ENCODE results near the gene GRM1. TPM values are rescaled to one million over a fixed set of nuclear protein-coding genes. Genes with fewer than 3 reads are reported as not detected.

Gene GRM1
- total RNA-seq, 1 donor from 2014 or later, result not detected

DNA sequence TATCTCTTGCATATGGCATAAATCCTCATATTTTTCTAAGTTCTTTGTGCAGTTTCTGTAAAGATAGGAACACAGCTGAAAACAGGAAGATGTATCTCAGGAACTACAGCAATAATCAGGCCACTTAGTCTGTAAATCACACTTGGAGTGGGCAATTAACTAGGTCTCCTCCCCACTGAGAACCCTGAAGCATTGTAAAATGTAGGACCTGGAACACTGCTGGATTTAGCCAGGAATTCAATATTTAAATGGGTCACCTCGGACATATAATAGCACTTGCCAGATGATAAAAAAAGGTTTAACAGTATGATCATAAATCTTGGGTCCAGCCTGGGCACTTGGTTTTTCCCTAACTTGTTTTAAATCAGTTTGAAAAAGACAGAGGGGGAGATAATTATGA, 155.0 kb downstream of the GRM1 start:
- Mint-ChIP-seq H3K27ac (ENCODE audit: unreplicated experiment) (no peak overlapping the region), H3K4me3 (ENCODE audit: unreplicated experiment) (no peak overlapping the region), H3K9me3 (ENCODE audit: unreplicated experiment) (no peaks in the 10 kb centered on the region), H3K27me3 (ENCODE audit: unreplicated experiment) (peaks cover 8% of the 10 kb centered on the region), H3K4me1 (ENCODE audit: unreplicated experiment) (no peaks in the 10 kb centered on the region), H3K36me3 (ENCODE audit: unreplicated experiment) (no peaks in the 10 kb centered on the region)
- no peak for DNase-seq (ENCODE audit: extremely low spot score, unreplicated experiment)
- TF ChIP-seq, protein P1, sequence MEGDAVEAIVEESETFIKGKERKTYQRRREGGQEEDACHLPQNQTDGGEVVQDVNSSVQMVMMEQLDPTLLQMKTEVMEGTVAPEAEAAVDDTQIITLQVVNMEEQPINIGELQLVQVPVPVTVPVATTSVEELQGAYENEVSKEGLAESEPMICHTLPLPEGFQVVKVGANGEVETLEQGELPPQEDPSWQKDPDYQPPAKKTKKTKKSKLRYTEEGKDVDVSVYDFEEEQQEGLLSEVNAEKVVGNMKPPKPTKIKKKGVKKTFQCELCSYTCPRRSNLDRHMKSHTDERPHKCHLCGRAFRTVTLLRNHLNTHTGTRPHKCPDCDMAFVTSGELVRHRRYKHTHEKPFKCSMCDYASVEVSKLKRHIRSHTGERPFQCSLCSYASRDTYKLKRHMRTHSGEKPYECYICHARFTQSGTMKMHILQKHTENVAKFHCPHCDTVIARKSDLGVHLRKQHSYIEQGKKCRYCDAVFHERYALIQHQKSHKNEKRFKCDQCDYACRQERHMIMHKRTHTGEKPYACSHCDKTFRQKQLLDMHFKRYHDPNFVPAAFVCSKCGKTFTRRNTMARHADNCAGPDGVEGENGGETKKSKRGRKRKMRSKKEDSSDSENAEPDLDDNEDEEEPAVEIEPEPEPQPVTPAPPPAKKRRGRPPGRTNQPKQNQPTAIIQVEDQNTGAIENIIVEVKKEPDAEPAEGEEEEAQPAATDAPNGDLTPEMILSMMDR (IDR thresholded peaks at IDR 0.05), result no peak

DNA sequence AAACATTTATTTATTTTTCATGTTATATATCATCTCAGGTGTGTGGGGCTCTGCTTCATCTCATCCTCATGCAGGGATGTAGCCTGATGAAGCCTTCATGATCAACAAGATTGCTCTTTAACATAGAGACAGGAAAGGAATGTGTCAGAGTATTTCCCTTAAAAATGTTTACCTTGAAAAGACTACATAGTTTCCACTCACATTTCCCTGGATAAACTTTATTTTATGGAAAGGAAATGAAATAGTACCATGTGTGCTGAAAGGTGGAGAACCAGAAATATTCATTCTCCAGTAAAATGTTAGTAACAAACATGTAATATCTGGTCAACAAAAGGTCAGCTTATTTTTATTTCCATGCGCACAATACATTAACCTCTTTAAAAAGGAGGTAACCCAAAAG, 155.8 kb downstream of the GRM1 start:
- Mint-ChIP-seq H3K4me1 (ENCODE audit: unreplicated experiment) (no peaks in the 10 kb centered on the region), H3K27ac (ENCODE audit: unreplicated experiment) (no peak overlapping the region), H3K36me3 (ENCODE audit: unreplicated experiment) (no peaks in the 10 kb centered on the region), H3K27me3 (ENCODE audit: unreplicated experiment) (peaks cover 8% of the 10 kb centered on the region), H3K4me3 (ENCODE audit: unreplicated experiment) (no peak overlapping the region), H3K9me3 (ENCODE audit: unreplicated experiment) (no peaks in the 10 kb centered on the region)
- DNase-seq (ENCODE audit: extremely low spot score, unreplicated experiment), result no peak
- TF ChIP-seq, protein P1 (IDR thresholded peaks at IDR 0.05), result no peak

DNA sequence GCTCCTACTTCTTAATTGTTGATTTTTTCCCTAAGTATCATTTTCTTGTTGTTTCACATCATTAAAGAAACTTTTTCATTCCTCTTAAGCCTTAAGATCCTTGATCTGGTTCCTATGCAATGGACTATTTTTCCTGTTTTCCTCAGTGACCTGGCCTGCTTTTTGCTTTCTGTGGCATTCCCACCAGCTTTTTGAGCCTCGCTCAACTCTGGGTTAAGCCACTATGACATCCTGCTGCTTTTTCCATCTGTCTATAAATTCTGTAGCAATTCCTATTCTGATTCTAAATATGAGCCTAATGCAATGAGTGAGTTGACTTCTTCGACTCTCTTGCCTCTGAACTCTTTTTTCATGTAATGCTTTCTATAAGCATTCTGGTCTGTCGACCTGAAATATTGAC, 160.3 kb downstream of the GRM1 start:
- no peak overlapping the region for H3K27ac Mint-ChIP-seq (ENCODE audit: unreplicated experiment)
- no peaks in the 10 kb centered on the region for H3K36me3 Mint-ChIP-seq (ENCODE audit: unreplicated experiment)
- no peak for DNase-seq (ENCODE audit: extremely low spot score, unreplicated experiment)
- TF ChIP-seq, protein P1 (IDR thresholded peaks at IDR 0.05), result no peak
- no peaks in the 10 kb centered on the region for H3K27me3 Mint-ChIP-seq (ENCODE audit: unreplicated experiment)
- H3K4me1 Mint-ChIP-seq (ENCODE audit: unreplicated experiment), result no peaks in the 10 kb centered on the region
- H3K4me3 Mint-ChIP-seq (ENCODE audit: unreplicated experiment), result no peak overlapping the region
- no peaks in the 10 kb centered on the region for H3K9me3 Mint-ChIP-seq (ENCODE audit: unreplicated experiment)

DNA sequence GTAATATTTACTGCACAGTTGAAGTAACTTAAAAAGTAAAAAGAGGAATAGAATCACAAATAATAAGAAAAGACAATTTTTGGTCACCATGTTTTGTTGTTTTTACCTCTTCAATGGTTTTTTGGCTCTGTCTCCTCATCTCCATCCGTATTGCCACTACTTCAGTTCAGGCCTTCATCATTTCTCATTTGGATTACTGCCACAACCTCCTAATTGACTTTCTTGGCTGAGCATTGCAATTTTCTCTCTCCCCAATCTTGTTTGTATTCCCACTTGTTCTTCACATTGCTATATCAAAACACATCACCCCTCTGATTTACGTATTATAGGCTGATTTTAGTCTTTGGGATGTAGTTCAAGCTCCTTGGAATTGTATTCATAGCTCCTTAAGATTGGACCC, 161.7 kb downstream of the GRM1 start:
- DNase-seq (ENCODE audit: extremely low spot score, unreplicated experiment), result no peak
- Mint-ChIP-seq H3K4me1 (ENCODE audit: unreplicated experiment) (no peaks in the 10 kb centered on the region), H3K36me3 (ENCODE audit: unreplicated experiment) (no peaks in the 10 kb centered on the region), H3K27ac (ENCODE audit: unreplicated experiment) (no peak overlapping the region), H3K27me3 (ENCODE audit: unreplicated experiment) (no peaks in the 10 kb centered on the region), H3K9me3 (ENCODE audit: unreplicated experiment) (no peaks in the 10 kb centered on the region), H3K4me3 (ENCODE audit: unreplicated experiment) (no peak overlapping the region)
- TF ChIP-seq, protein P1 (IDR thresholded peaks at IDR 0.05), result no peak

DNA sequence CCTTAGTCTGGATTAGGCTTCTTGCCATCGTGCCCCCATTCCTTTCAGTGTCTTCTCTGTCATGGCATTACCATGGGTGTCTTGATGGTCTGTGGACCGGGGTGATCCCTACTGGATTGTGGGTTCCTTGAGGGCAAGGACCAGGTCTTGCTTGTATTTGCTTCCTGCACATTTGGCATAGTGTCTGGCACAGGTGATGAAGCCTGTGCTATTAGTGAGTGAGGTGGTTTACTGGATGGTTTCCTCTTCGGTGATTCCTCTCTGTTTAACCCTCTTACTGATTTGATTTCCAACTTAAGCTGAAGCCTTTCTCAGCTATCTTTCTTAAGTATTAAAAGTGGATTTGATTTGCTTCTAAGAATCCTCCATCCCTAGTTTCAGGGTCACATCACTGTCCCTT, 162.3 kb downstream of the GRM1 start:
- H3K27me3 Mint-ChIP-seq (ENCODE audit: unreplicated experiment), result no peaks in the 10 kb centered on the region
- no peak overlapping the region for H3K4me3 Mint-ChIP-seq (ENCODE audit: unreplicated experiment)
- no peak for DNase-seq (ENCODE audit: extremely low spot score, unreplicated experiment)
- TF ChIP-seq, protein P1 (IDR thresholded peaks at IDR 0.05), result no peak
- no peaks in the 10 kb centered on the region for H3K4me1 Mint-ChIP-seq (ENCODE audit: unreplicated experiment)
- H3K27ac Mint-ChIP-seq (ENCODE audit: unreplicated experiment), result no peak overlapping the region
- no peaks in the 10 kb centered on the region for H3K9me3 Mint-ChIP-seq (ENCODE audit: unreplicated experiment)
- no peaks in the 10 kb centered on the region for H3K36me3 Mint-ChIP-seq (ENCODE audit: unreplicated experiment)
